Kidney (tissue), 14 donors: ENCODE data around the gene TCF7L1. TPM values are rescaled to one million over a fixed set of nuclear protein-coding genes. Genes with fewer than 3 reads are reported as not detected.

Source experiments
- DNase-seq, 5 donors: peaks; one replicate each; pipeline ENCODE4 v3.0.0-alpha.2; 2013 to 2020
- FAIRE-seq: peaks from 2 replicates; lab custom pipeline; 2012; peaks lifted over from hg19 to GRCh38; lab: Jason Lieb, UNC
- H3K27ac ChIP-seq, 2 donors: one replicate each; pipeline ENCODE4 v1.7.0; 2013; ENCODE audit warnings: low read depth in 2 of 2, low read length in 2 of 2, inconsistent platforms in 1 of 2
- H3K27me3 ChIP-seq: one replicate; pipeline ENCODE4 v1.7.1; 2013; ENCODE audit warnings: low read length, inconsistent platforms; ENCODE audit not compliant: control insufficient read depth, insufficient read depth
- H3K36me3 ChIP-seq, 3 donors: one replicate each; pipeline versions ENCODE4 v1.7.0 to v1.7.1; 2013; ENCODE audit warnings: low read length in 3 of 3, control low read depth in 1 of 3, inconsistent platforms in 1 of 3; ENCODE audit not compliant: insufficient read depth in 3 of 3, control insufficient read depth in 2 of 3
- H3K4me1 ChIP-seq, 3 donors: one replicate each; pipeline versions ENCODE4 v1.7.0 to v1.7.1; 2013; ENCODE audit warnings: low read length in 3 of 3, inconsistent platforms in 1 of 3, low read depth in 1 of 3; ENCODE audit not compliant: control insufficient read depth in 2 of 3, insufficient read depth in 2 of 3
- H3K4me3 ChIP-seq, 3 donors: one replicate each; pipeline versions ENCODE4 v1.7.0 to v1.8.1; 2013; ENCODE audit warnings: low read length in 3 of 3, control low read depth in 1 of 3, inconsistent platforms in 1 of 3
- H3K9ac ChIP-seq, 3 donors: one replicate each; pipeline versions ENCODE4 v1.7.0 to v1.7.1; 2013; ENCODE audit warnings: low read length in 3 of 3, control low read depth in 1 of 3, inconsistent platforms in 1 of 3
- H3K9me3 ChIP-seq, 3 donors: one replicate each; pipeline versions ENCODE4 v1.7.0 to v1.7.1; 2013; ENCODE audit warnings: low read length in 3 of 3, control low read depth in 1 of 3, inconsistent platforms in 1 of 3; ENCODE audit not compliant: control insufficient read depth in 2 of 3, insufficient read depth in 1 of 3
- CTCF ChIP-seq: IDR thresholded peaks from 3 replicates; pipeline ENCODE4 v1.5.1; 2012; ENCODE audit warnings: mild to moderate bottlenecking, moderate library complexity, borderline replicate concordance; ENCODE audit not compliant: insufficient read depth; ENCODE audit errors: extremely low read depth
- intact Hi-C: fragments of 100-400 bp; cut with DNase I; formaldehyde crosslinking; loops from one replicate; pipeline ENCODE4 v1.11.1; 2022
- polyA plus RNA-seq: library from polyadenylated mRNA; stranded (reverse); fragments of 350-450 nt; fragmentation: Illumina TruSeq; extraction: RNeasy Lipid Tissue Mini Kit (QIAGEN cat#74804); gene quantifications from one replicate; pipeline ENCODE4 v1.2.3, GENCODE V29; 2014; ENCODE audit warnings: low read depth, low replicate concordance; ENCODE audit not compliant: insufficient read depth
- total RNA-seq: library from RNA; stranded (reverse); fragmentation: NEBNext Ultra II Directional; extraction: Animal tissue kit (Norgen Biotek cat#: 25700); gene quantifications from one replicate; pipeline ENCODE4 v1.2.1, GENCODE V29; 2021
- donor health status: control.
- donor health status: control.
- donor health status: control.
- donor health status: control.
- donor health status: control.
- donor health status: DM: yes; HTN: yes; CAD: no.
- donor health status: Normal renal cell carcinoma (clear cell type).

TCF7L1 gene
- total and polyA plus RNA-seq, 2 donors from 2014 or later: 10.2 to 12.5 TPM

- intact Hi-C loops: no loop called here
- TF ChIP-seq CTCF: no peak
- no peaks in the 10 kb centered on the region for H3K9me3 ChIP-seq
- H3K27me3 ChIP-seq: no peaks in the 10 kb centered on the region
- H3K36me3 ChIP-seq: no peaks in the 10 kb centered on the region
- FAIRE-seq (no peak), DNase-seq (no peak)
- no peak overlapping the region for H3K4me3 ChIP-seq
- no peak overlapping the region for H3K9ac ChIP-seq
- H3K4me1 ChIP-seq: peaks cover 3 to 14% (median 5%) of the 10 kb centered on the region in 3 donors
- no peak overlapping the region for H3K27ac ChIP-seq
These were observed 51.8 kb downstream of the TCF7L1 start for GRCh38 chr2:85184990-85185389.

GRCh38 chr2:85185431-85185940 is 52.3 kb downstream of the TCF7L1 start:
- no peak for FAIRE-seq
- no peaks in the 10 kb centered on the region for H3K27me3 ChIP-seq
- intact Hi-C loops: no loop called here

GRCh38 chr2:85187069-85187468 is 53.9 kb downstream of the TCF7L1 start:
- FAIRE-seq (no peak), DNase-seq (no peak)
- no peaks in the 10 kb centered on the region for H3K36me3 ChIP-seq
- H3K4me3 ChIP-seq: no peak overlapping the region
- no peak for TF ChIP-seq CTCF
- intact Hi-C loops: no loop called here
- H3K27ac ChIP-seq: no peak overlapping the region
- H3K9ac ChIP-seq: no peak overlapping the region
- no peaks in the 10 kb centered on the region for H3K9me3 ChIP-seq
- no peaks in the 10 kb centered on the region for H3K27me3 ChIP-seq
- no peaks in the 10 kb centered on the region for H3K4me1 ChIP-seq

More at GRCh38 chr2:85185431-85185940, 52.3 kb downstream of the TCF7L1 start:
- no peaks in the 10 kb centered on the region for H3K36me3 ChIP-seq
- H3K27ac ChIP-seq: no peak overlapping the region
- H3K4me3 ChIP-seq: no peak overlapping the region
- no peak overlapping the region for H3K9ac ChIP-seq
- no peak for DNase-seq
- H3K9me3 ChIP-seq: no peaks in the 10 kb centered on the region
- peaks cover 0 to 10% (median 5%) of the 10 kb centered on the region in 3 donors for H3K4me1 ChIP-seq
- no peak for TF ChIP-seq CTCF

- H3K9me3 ChIP-seq: no peaks in the 10 kb centered on the region
- H3K27ac ChIP-seq: no peak overlapping the region
- intact Hi-C loops: no loop called here
- no peaks in the 10 kb centered on the region for H3K36me3 ChIP-seq
- no peak overlapping the region for H3K9ac ChIP-seq
- no peaks in the 10 kb centered on the region for H3K4me1 ChIP-seq
- FAIRE-seq (no peak), DNase-seq (peak in 3 of 5 donors; percentile 46 to 81 (median 74))
- no peak for TF ChIP-seq CTCF
- no peak overlapping the region for H3K4me3 ChIP-seq
- no peaks in the 10 kb centered on the region for H3K27me3 ChIP-seq
These were observed 55.7 kb downstream of the TCF7L1 start for GRCh38 chr2:85188852-85189251.
